Measurements from ENCODE around the gene RBFOX2.

Gene RBFOX2

DNA sequence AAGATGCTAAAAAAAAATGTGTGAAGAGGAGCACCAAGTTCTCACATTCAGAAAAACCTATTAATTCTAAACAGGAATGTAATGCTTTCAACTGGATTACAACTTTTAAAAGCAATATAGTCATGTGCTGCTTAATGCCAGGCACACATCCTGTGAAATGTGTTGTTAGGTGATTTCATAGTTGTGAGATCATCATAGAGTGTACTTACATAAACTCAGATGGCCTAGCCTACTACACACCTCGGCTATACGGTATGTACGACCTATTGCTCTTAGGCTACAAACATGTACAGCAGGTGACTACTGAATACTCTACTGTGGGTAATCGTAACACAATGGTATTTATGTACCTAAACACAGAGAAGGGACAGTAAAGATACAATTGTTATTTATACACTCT lies 142.3 kb downstream of the RBFOX2 start:
- H3K4me3 ChIP-seq (ENCODE audit: low read depth, low read length) = no peak overlapping the region
- TF ChIP-seq CTCF (IDR thresholded peaks at IDR 0.05; ENCODE audit: borderline replicate concordance, insufficient read depth, low read depth, low read length) = no peak

DNA sequence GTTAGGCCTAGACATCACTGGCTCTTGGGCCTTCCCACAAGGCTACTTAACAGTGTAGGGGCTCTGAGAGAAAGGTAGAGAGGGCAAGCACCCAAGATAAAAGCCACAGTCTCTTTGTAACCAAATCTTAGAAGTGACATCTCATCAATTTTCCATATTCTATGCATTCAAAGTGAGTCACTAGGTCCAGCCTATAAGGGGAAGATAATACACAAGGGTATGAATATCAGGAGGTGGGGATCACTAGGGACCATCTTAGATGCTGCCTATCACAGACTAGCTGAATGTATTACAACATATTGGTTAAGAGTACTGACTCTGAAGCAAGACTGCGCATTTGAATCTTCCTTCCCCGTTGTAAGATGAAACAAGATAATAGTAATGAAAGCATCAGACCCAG lies 144.1 kb downstream of the RBFOX2 start:
- TF ChIP-seq CTCF (IDR thresholded peaks at IDR 0.05; ENCODE audit: borderline replicate concordance, insufficient read depth, low read depth, low read length) = no peak
- H3K4me3 ChIP-seq (ENCODE audit: low read depth, low read length) = no peak overlapping the region

GRCh38 chr22:35883031-35883620 lies 145.5 kb downstream of the RBFOX2 start:
- H3K4me3 ChIP-seq (ENCODE audit: low read depth, low read length) = no peak overlapping the region
- no peak for TF ChIP-seq CTCF (IDR thresholded peaks at IDR 0.05; ENCODE audit: borderline replicate concordance, insufficient read depth, low read depth, low read length)

DNA sequence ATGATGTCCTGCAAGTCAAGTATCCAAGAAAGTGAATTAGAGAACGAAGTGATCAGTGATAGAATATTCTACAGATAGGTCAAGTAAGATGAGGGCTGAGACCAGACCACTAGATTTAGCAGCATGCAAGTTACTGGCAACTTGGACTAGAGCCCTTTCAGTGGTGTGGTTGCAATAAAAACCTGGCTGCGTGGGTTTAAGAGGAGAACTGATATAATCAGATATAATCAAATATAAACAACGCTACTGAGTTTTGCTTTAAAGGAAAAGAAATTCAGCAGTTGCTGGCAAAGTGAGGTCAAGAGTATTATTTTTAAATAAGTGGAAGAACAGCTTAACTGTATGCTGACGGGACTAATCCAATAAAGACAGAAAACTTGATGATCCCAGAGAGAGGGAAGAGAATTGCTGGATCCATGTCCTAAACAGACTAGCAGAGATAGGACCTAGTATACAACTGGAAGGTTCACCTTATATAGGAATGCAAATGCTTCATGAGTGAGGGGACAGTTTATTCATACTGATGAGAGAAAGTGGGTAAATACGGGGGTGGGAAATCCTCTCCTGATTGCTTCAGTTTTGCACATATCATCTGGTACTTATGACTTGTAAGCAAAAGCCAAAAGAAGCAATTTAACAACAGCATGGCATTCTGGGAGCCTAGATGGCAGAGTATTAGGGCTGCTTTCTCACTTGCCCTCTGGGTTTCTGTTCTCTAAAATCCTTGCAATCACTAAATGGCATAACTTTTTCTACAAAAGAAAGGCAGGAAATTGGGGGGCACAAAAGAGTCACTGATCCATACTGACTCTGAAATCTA lies 146.2 kb downstream of the RBFOX2 start:
- H3K4me3 ChIP-seq (ENCODE audit: low read depth, low read length) = no peak overlapping the region
- no peak for TF ChIP-seq CTCF (IDR thresholded peaks at IDR 0.05; ENCODE audit: borderline replicate concordance, insufficient read depth, low read depth, low read length)

- TF ChIP-seq CTCF (IDR thresholded peaks at IDR 0.05; ENCODE audit: borderline replicate concordance, insufficient read depth, low read depth, low read length) = no peak
- no peak overlapping the region for H3K4me3 ChIP-seq (ENCODE audit: low read depth, low read length)
These were observed 149.3 kb downstream of the RBFOX2 start for GRCh38 chr22:35879351-35879750.

- H3K4me3 ChIP-seq (ENCODE audit: low read depth, low read length) = no peak overlapping the region
These were observed 155.2 kb downstream of the RBFOX2 start for GRCh38 chr22:35873426-35873825.

More at GRCh38 chr22:35873426-35873825, 155.2 kb downstream of the RBFOX2 start:
- TF ChIP-seq CTCF (IDR thresholded peaks at IDR 0.05; ENCODE audit: borderline replicate concordance, insufficient read depth, low read depth, low read length) = no peak

Data from GM12875 (cell line).